HG03196 (cell line): ENCODE results near the gene HCFC1.

Experiments
- ATAC-seq: cut with Tn5 transposase; IDR thresholded peaks from one replicate; pipeline ENCODE4 v1.9.1; 2021; ENCODE audit not compliant: unreplicated experiment

The HCFC1 gene

DNA sequence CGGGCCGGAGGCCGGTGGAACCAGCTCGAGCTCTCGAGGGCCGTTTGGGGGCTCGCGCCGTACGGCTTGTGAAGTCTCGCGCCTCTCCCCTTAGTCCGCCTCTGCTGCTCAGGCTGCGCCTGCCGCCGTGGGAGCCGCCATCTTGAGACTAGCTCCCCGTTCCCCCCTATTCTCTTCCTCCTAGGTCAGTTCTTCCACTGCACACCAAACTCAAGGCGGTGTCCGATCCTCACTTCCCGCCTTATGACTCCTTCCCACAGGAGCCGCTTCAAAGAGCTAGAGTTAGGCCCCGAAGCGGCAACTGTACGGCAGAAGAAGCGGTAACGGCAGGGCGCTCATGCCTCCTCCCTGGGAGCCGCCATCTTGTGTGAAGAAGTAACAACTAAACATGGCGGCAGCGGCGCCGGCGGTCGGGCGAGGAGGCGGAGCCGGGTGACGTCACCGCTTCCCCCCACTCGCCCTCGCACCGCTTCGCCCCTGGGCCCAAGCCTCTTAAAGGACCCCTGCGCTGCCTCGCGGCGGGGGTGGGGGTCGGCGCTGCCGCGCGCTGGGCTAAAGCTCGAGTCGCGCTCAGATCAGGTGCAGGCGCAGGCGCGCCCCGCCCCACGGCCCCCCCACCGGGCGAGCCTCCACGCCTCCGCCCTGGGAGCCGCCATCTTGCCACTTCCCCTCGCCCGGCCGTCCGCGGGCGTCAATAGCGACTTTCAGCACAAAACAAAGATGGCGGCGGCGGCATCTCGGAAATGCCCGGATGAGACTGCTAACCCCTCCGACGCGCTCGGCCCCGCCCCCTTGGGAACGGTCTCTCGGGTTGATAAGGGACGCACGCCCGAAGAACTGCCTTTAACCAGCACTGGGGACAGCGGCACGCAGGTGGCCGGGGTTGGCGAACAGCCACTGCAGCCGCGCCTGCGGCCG, at the start of gene HCFC1:
Gene HCFC1 (minus strand): TSS at position 369 of the 918 bp plus-strand sequence. CDS start 978 bp downstream, outside the sequence.
- ATAC-seq = peak; percentile 40

GRCh38 chrX:154021131-154021611, 49.6 kb upstream of the HCFC1 start:
- no peak for ATAC-seq

GRCh38 chrX:154020536-154021115, 49.0 kb upstream of the HCFC1 start:
- ATAC-seq = no peak

GRCh38 chrX:154019633-154020528, 48.3 kb upstream of the HCFC1 start, which contains the start of gene IRAK1:
TSS of gene IRAK1 (minus strand) at chrX:154019902. CDS start at chrX:154019812, 90 bp downstream.
- peak; percentile 61 for ATAC-seq

- ATAC-seq = no peak
These were observed 47.5 kb upstream of the HCFC1 start for GRCh38 chrX:154019061-154019621.

DNA sequence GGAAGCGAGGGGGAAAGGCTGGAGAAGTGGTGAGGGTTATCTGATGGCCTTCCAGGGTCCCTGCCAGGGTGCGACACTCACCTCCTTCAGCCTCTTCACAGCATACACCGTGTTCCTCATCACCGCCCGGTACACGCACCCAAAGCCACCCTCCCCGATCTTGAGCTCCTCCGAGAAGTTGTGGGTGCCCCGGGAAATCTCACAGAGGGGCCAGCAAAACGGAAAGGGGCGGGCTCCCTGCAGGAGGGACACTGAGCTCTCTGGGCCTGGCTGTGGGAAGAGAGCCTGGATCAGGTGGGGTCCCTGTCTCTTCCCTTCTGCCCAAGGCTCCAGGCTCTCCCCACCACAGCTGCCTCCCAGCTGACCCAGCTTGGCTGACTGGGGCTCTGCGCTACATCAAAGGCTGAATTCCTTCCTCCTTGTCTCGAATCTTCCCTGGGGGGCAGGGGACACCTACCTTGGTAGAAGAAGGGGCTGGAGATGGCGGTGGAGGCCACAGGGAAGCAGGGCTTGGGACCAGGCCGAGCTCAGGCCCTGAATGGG, 47.0 kb upstream of the HCFC1 start:
- ATAC-seq = no peak

DNA sequence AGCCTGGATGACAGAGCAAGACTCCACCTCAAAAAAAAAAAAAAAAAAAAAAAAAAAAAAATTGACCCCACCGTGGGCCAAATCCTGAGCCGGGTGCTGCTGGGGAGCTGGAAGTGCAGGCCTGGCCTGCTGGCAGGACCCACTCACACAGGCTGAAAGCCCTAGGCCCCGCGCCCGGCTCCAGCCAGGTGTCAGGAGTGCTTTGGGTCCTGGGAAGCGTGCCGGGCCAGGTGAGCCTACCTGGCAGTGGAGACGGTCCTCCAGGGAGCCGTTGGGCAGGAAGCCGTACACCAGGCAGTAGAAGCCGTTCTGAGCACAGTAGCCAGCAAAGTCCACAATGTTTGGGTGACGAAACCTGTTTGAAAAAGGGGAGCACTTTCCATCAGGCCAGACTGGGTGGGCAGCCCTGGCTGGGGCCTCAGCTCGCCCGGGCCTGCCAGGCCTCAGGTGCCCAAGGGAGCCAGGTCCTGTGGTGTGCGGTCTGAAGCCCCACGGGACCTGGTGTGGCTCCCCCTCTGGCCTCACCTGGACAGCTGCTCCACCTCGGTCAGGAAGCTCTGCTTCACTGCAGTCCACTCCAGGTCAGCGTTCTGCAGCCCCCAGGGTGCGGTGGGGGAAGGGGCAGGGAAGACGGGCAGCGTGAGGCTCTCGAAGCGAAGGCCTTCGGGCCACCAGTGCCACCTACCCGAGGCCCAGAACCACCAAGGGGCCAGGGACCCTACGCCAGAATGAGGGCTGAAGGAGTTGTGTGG, 46.3 kb upstream of the HCFC1 start:
- ATAC-seq = no peak

DNA sequence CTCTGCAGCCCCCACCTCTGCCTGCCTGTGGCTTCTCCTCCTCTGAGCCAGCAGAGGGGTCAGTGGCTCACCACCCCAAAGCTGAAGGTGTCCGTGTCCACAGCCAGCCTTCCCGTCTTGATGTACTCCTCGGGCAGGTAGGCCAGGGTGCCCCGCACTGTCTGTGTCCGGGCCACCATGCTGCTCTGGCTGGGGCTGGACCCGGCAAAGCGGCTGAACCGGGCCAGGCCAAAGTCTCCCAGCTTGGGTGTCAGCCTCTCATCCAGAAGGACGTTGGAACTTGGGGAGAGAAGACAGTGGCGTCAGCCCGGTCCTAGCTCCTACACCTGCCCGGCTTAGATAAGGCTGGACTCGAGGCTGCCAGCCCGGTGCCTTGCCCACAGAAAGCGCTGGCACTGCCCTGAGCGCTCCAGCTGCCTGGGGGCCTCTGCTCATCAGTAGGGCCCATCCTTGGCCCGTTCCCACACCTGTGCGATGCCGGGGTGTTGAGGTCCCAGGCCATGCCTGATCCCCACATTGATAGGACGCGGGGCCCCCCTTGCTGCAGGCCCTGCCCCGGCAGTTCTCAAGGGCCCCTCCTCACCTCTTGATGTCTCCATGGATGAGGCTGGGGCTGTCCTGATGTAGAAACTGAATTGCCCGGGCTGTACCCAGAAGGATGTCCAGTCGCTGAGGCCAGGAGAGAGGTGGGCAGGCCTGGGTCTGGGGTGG, 44.9 kb upstream of the HCFC1 start:
- no peak for ATAC-seq

- ATAC-seq = no peak
These were observed 44.1 kb upstream of the HCFC1 start for GRCh38 chrX:154015581-154016264.

DNA sequence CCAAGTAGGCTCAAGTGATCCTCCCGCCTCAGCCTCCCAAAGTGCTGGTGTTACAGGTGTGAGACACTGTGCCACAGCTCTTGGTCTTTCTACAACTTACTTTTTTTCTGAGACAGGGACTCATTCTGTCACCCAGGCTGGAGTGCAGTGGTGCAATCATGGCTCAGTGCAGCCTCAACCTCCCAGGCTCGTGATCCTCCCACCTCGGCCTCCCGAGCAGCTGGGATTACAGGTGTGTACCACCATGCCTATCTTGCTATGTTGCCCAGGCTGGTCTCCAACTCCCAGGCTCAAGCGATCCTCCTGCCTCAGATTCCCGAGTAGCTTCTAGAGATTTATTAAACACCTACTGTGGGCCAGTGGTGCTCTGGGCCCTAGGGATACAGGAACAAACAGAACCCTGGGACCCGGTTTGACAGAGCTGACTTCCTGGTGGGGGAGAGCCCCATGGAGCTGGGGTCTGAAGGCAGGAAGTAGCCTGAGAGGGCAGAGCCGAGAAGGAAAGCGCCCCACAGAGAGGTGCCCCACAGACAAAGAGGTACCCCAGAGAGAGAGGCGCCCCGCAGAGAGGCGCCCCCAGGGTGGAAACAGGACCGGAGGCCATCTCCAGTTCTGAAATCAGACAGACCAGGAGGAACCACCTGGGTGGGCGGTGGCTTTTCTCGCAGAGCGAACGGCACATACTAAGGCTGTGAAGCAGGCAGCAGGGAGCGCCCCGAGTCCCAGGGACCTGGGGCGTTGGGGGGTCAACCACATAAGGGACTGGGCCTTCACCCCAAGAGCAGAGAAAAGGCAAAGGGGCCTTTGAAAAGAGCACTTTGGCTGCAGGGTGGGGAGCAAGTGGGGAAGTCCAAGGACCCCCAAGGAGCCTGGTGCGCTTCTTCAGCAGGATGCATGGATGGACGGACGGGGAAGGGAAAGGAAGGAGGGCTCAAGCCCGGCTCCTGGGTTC, 43.1 kb upstream of the HCFC1 start:
- no peak for ATAC-seq

DNA sequence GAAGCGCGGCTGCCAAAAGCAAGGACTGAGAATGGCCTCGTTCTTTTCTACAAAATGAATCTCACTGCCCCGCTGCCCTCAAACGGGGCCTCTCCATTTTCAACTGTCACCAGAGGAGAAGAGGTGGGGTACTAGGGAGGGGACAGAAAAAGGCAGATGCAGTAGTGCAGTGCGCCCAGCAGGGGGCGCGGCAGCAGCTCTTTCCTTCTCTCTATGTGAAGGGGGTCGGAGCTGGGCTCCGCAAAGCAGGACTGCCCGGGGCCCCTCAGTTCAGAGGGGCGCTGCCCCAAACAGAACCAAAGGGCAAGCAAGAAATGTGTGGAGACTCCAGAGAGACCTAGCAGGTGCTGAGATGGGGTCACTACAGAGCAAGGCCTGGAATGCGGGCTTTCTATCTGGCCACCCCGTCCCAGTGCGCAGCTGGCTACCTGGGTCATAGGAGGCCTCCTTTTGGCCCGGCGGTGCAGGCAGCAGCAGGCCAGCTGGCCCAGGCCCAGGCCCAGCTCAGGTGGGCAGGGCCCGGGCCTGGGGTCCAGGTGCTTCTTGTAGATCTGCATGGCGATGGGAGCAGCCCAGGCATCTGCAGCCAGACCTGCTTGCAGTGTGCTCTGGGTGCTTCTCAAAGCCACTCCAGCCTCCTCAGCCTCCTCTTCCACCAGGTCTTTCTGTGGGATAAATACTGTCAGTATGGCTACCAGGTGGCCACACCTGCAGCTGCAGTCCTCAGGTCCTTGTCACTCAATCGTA, 42.2 kb upstream of the HCFC1 start:
- no peak for ATAC-seq

DNA sequence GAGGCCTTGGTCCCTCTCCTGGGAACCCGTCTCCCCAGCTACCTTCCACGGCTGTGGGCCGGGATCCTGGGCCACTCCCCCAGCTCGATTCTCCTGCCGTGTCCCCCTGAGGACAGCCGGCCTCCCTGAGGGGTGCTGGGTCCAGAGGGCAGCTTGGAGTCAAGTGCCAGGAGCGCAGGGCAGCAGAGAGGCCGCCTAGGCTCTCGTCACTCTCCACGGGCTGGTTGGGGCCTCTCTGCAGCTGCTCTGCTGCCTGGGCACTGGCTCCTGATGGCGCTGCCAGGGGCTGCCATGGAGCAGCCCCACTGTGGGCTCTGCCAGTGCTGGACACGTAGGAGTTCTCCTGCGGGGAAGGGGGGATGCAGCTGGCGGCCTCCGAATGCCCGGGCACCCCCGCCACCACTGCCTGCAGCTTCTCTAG, 41.4 kb upstream of the HCFC1 start:
- ATAC-seq = no peak

DNA sequence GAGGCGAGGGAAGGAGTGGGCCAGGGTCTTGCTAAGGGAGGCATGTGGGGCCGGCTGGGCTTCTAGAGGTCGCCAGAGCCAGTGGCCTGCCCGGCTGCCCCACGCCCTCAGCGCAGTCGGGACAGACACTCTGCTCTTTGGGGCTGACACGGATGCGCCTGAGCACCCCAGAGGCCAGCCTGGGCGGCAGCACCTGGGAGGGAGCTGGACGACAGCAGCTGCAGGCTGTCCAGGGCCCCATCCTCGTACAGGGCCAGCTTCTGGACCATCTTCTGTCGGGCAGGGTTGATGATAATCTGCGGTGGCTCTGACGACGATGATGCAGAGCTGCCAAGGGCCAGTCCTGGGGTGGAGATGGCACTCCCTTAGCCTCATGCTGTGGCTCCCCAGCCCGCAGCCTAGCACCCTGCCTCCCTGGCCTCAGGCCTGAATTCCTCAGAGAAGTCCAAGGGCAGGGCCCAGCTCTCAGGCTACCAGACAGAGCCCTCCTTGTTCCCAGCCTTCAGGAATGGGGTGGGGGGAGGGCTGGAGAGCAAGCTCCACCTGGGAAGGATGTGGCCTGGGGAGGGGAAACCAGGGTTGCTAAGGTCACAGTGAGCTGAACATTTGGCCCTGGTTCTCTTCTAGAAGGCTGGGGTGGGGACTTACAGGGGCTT, 40.8 kb upstream of the HCFC1 start:
- ATAC-seq = no peak

GRCh38 chrX:154011376-154012335, 40.0 kb upstream of the HCFC1 start:
- ATAC-seq = no peak
